HCT116 (cell line): ENCODE data around the gene SIAE. TPM values are rescaled to one million over a fixed set of nuclear protein-coding genes. Genes with fewer than 3 reads are reported as not detected.

Source experiments
- ATAC-seq: fragments of 200-7000 bp; cut with Tn5 transposase; 2 replicates; pipeline ENCODE4 v1.9.1; 2020; ENCODE audit warnings: mild to moderate bottlenecking, moderate library complexity
- BruUV-seq: library from RNA; stranded (reverse); fragments of 400-500 nt; replicated peaks from 2 replicates; lab custom pipeline; 2021; lab: Mats Ljungman, UMichigan
- CTCF ChIA-PET: fragments of 300-600 bp; sonication (Branson Sonifier 250); formaldehyde crosslinking; loops from one replicate; lab custom pipeline; 2021; ENCODE audit warnings: antibody characterized with exemption; lab: Charles Lee
- POLR2A ChIA-PET: fragments of 300-600, 350-600 bp; sonication (Branson Sonifier 250); formaldehyde crosslinking; loops from one replicate; lab custom pipeline; 2021; ENCODE audit warnings: antibody characterized with exemption; lab: Charles Lee
- RAD21 ChIA-PET, 2 experiments: fragments of 300-600 bp; sonication (Branson Sonifier 250); formaldehyde crosslinking; loops; one replicate each; lab custom pipeline; 2023; ENCODE audit warnings: low total read pairs in 2 of 2; ENCODE audit not compliant: uncharacterized antibody in 2 of 2, unreplicated experiment in 2 of 2, low non-redundant PET in 1 of 2; lab: Charles Lee
- DNase-seq: peaks from one replicate; pipeline ENCODE4 v3.0.0-alpha.2; 2010; ENCODE audit warnings: low read depth, low spot score
- H2AFZ ChIP-seq: fragments of 200-600 bp; shearing (Covaris generic), sonication (generic); 2 replicates; pipeline ENCODE4 v1.6.1; 2017; ENCODE audit warnings: low read depth, mixed run types, mixed read lengths, antibody characterized with exemption, low read length; ENCODE audit not compliant: poor library complexity, severe bottlenecking
- H3K27ac ChIP-seq: 2 replicates; pipeline ENCODE4 v1.5.1; 2012; ENCODE audit warnings: low read depth, low read length
- H3K27me3 ChIP-seq: fragments of 200-600 bp; sonication (generic); 2 replicates; pipeline ENCODE4 v1.6.1; 2016; ENCODE audit warnings: mixed run types, low read length, mixed read lengths; ENCODE audit not compliant: insufficient read depth
- H3K36me3 ChIP-seq, 2 experiments: fragments of 200-500 bp in 1 of 2; fragments of 200-600 bp in 1 of 2; sonication (Bioruptor generic) in 1 of 2; sonication (generic) in 1 of 2; 2 replicates each; pipeline versions ENCODE4 v1.5.1 to v1.6.1; 2014 to 2016; ENCODE audit warnings: low read length in 2 of 2, inconsistent platforms in 1 of 2, mixed read lengths in 1 of 2, mixed run types in 1 of 2; ENCODE audit not compliant: insufficient read depth in 2 of 2, control insufficient read depth in 1 of 2
- H3K4me1 ChIP-seq, 2 experiments: fragments of 200-600 bp in 1 of 2; sonication (generic) in 1 of 2; 2 replicates each; pipeline versions ENCODE4 v1.5.1 to v1.6.1; 2012 to 2017; ENCODE audit warnings: low read length in 2 of 2, inconsistent platforms in 1 of 2, mild to moderate bottlenecking in 1 of 2, mixed read lengths in 1 of 2, mixed run types in 1 of 2, moderate library complexity in 1 of 2; ENCODE audit not compliant: insufficient read depth in 2 of 2, control insufficient read depth in 1 of 2
- H3K4me2 ChIP-seq: fragments of 200-600 bp; sonication (generic); 2 replicates; pipeline ENCODE4 v1.6.1; 2017; ENCODE audit warnings: mixed run types, low read length, mixed read lengths
- H3K4me3 ChIP-seq, 2 experiments: fragments of 200-600 bp in 1 of 2; sonication (generic) in 1 of 2; replicated peaks in 1 of 2; 2 replicates each; pipeline ENCODE4 v1.5.1; 2011 to 2016; ENCODE audit warnings: low read length in 2 of 2, control low read depth in 1 of 2, low read depth in 1 of 2, mild to moderate bottlenecking in 1 of 2, mixed read lengths in 1 of 2, mixed run types in 1 of 2
- H3K79me2 ChIP-seq: fragments of 200-600 bp; sonication (generic); 2 replicates; pipeline ENCODE4 v1.6.1; 2017; ENCODE audit warnings: mild to moderate bottlenecking, mixed run types, low read length, moderate library complexity, mixed read lengths; ENCODE audit not compliant: insufficient read depth
- H3K9ac ChIP-seq: fragments of 200-600 bp; sonication (generic); 2 replicates; pipeline ENCODE4 v1.6.1; 2016; ENCODE audit warnings: low read length, mixed read lengths
- H3K9me2 ChIP-seq: fragments of 200-600 bp; sonication (generic), shearing (Covaris generic); 2 replicates; pipeline ENCODE4 v1.6.1; 2017; ENCODE audit warnings: mixed run types, mild to moderate bottlenecking, moderate library complexity; ENCODE audit not compliant: insufficient read depth
- H3K9me3 ChIP-seq, 2 experiments: fragments of 200-500 bp in 1 of 2; fragments of 200-600 bp in 1 of 2; sonication (Bioruptor generic) in 1 of 2; sonication (generic) in 1 of 2; 2 replicates each; pipeline ENCODE4 v1.6.1; 2014 to 2017; ENCODE audit warnings: low read length in 2 of 2, mixed read lengths in 2 of 2, inconsistent platforms in 1 of 2, low read depth in 1 of 2, mild to moderate bottlenecking in 1 of 2, mixed run types in 1 of 2, moderate library complexity in 1 of 2; ENCODE audit not compliant: control insufficient read depth in 1 of 2, insufficient read depth in 1 of 2
- H4K20me1 ChIP-seq: fragments of 200-600 bp; sonication (generic), shearing (Covaris generic); 2 replicates; pipeline ENCODE4 v1.6.1; 2017; ENCODE audit warnings: mixed run types, mild to moderate bottlenecking, moderate library complexity; ENCODE audit not compliant: insufficient read depth
- CBX3 ChIP-seq: IDR thresholded peaks from 2 replicates; pipeline ENCODE4 v1.6.1; 2012; ENCODE audit warnings: low read depth
- EZH2phosphoT487 ChIP-seq: fragments of 200-600 bp; IDR thresholded peaks from 2 replicates; pipeline ENCODE4 v1.6.1; 2018; ENCODE audit warnings: antibody characterized with exemption, borderline replicate concordance
- FOSL1 ChIP-seq: IDR thresholded peaks from 2 replicates; pipeline ENCODE4 v1.6.1; 2012; ENCODE audit warnings: low read depth
- JUND ChIP-seq: IDR thresholded peaks from 2 replicates; pipeline ENCODE4 v1.6.1; 2012
- MAX ChIP-seq: IDR thresholded peaks from 2 replicates; pipeline ENCODE4 v1.6.1; 2012
- POLR2A ChIP-seq: IDR thresholded peaks from 2 replicates; pipeline ENCODE4 v1.7.0; 2011; ENCODE audit warnings: borderline replicate concordance; ENCODE audit not compliant: insufficient read depth, insufficient read length; ENCODE audit errors: extremely low read depth
- POLR2AphosphoS5 ChIP-seq: IDR thresholded peaks from 2 replicates; pipeline ENCODE4 v1.6.1; 2011; ENCODE audit warnings: mild to moderate bottlenecking, low read depth, low read length, moderate library complexity
- RAD21 ChIP-seq: IDR thresholded peaks from 2 replicates; pipeline ENCODE4 v1.6.1; 2012; ENCODE audit warnings: low read depth, mild to moderate bottlenecking
- REST ChIP-seq: IDR thresholded peaks from 2 replicates; pipeline ENCODE4 v1.6.1; 2012; ENCODE audit warnings: low read depth
- SP1 ChIP-seq: IDR thresholded peaks from 2 replicates; pipeline ENCODE4 v1.6.1; 2012; ENCODE audit warnings: low read depth
- TCF7L2 ChIP-seq: IDR thresholded peaks from 2 replicates; pipeline ENCODE4 v1.7.0; 2011; ENCODE audit warnings: borderline replicate concordance, inconsistent platforms; ENCODE audit not compliant: insufficient read depth, insufficient read length; ENCODE audit errors: extremely low read depth
- intact Hi-C: fragments of 100-400 bp; cut with micrococcal nuclease; formaldehyde crosslinking; loops from 2 replicates; pipeline ENCODE4 v1.10.0; 2022
- total RNA-seq: library from RNA; stranded (reverse); gene quantifications from one replicate; pipeline ENCODE4 v1.2.1, GENCODE V29; 2021; ENCODE audit not compliant: unreplicated experiment

Gene SIAE
- total RNA-seq, 1 experiment from 2014 or later = 39.2 TPM

- intact Hi-C loops = no loop called here
- TF ChIP-seq MAX = no peak
- TF ChIP-seq RAD21 = no peak
- no peak for TF ChIP-seq POLR2AphosphoS5
- no peak for TF ChIP-seq JUND
- TF ChIP-seq CBX3 = no peak
- TF ChIP-seq POLR2A = no peak
- no peak for TF ChIP-seq SP1
- no peak for TF ChIP-seq TCF7L2
- no peak for TF ChIP-seq EZH2phosphoT487
- no peaks in the 10 kb centered on the region for H3K36me3 ChIP-seq
- no peak overlapping the region for H3K27ac ChIP-seq
- no peaks in the 10 kb centered on the region for H3K79me2 ChIP-seq
- no peaks in the 10 kb centered on the region for H3K9me2 ChIP-seq
- H3K4me1 ChIP-seq = peaks cover 7 to 11% of the 10 kb centered on the region in 2 experiments; a peak in 3 of 4 replicates
- ChIA-PET CTCF (no interaction called here), POLR2A (no interaction called here), RAD21 (no interaction called here)
- no peak overlapping the region for H3K9ac ChIP-seq
- peaks cover 85% of the 10 kb centered on the region for H3K27me3 ChIP-seq
- no peaks in the 10 kb centered on the region for H4K20me1 ChIP-seq
- ATAC-seq (no peak), DNase-seq (no peak)
- no peaks in the 10 kb centered on the region for H3K9me3 ChIP-seq
- no peak overlapping the region for H3K4me2 ChIP-seq
- no peak overlapping the region for H3K4me3 ChIP-seq
- H2AFZ ChIP-seq = no peak overlapping the region
- BruUV-seq = no TSS peak
These were observed 46.0 kb upstream of the SIAE start for GRCh38 chr11:124719534-124719933.

- intact Hi-C loops = no loop called here
- no peak overlapping the region for H3K9ac ChIP-seq
- no peaks in the 10 kb centered on the region for H3K79me2 ChIP-seq
- no peaks in the 10 kb centered on the region for H3K9me3 ChIP-seq
- peaks cover 81% of the 10 kb centered on the region for H3K27me3 ChIP-seq
- ChIA-PET RAD21 (no interaction called here), POLR2A (no interaction called here), CTCF (no interaction called here)
- no peak overlapping the region for H2AFZ ChIP-seq
- H3K4me3 ChIP-seq = no peak overlapping the region
- H3K36me3 ChIP-seq = no peaks in the 10 kb centered on the region
- DNase-seq (no peak), ATAC-seq (0 out of 2 replicates have a peak, but pooled peaks have one; percentile 10)
- no peaks in the 10 kb centered on the region for H4K20me1 ChIP-seq
- peak overlapping the region; percentile 62 for H3K4me2 ChIP-seq
- H3K9me2 ChIP-seq = no peaks in the 10 kb centered on the region
- H3K4me1 ChIP-seq = peaks cover 7 to 11% of the 10 kb centered on the region in 2 experiments; a peak in 3 of 4 replicates
- TF ChIP-seq CBX3 (no peak), FOSL1 (no peak), REST (no peak)
- no peak overlapping the region for H3K27ac ChIP-seq
- BruUV-seq = no TSS peak
These were observed 45.3 kb upstream of the SIAE start for GRCh38 chr11:124718801-124719200.
